HepG2 (cell line): ENCODE results near the gene PCBP4. TPM values are rescaled to one million over a fixed set of nuclear protein-coding genes. Genes with fewer than 3 reads are reported as not detected.

Experiments used
- BRF2 ChIP-seq: sonication (generic); formaldehyde crosslinking; IDR thresholded peaks from 2 replicates; pipeline ENCODE4 v1.8.1; 2022; ENCODE audit warnings: mild to moderate bottlenecking, missing genetic modification reagents
- DMTF1 ChIP-seq: sonication (generic); formaldehyde crosslinking; IDR thresholded peaks from 2 replicates; pipeline ENCODE4 v1.4.0; 2020; ENCODE audit warnings: mild to moderate bottlenecking, missing genetic modification reagents
- FOXP1 ChIP-seq, 2 experiments: fragments of 450-650 bp in 1 of 2; IDR thresholded peaks; 2 replicates each; pipeline ENCODE4 v1.6.1; 2017 to 2018; ENCODE audit warnings: antibody characterized with exemption in 1 of 2
- HMGXB4 ChIP-seq, 2 experiments: sonication (generic) in 1 of 2; formaldehyde crosslinking in 1 of 2; IDR thresholded peaks; 2 replicates each; pipeline versions ENCODE4 v1.4.0 to v1.6.1; 2018 to 2020; ENCODE audit warnings: missing genetic modification reagents in 2 of 2, borderline replicate concordance in 1 of 2, low read depth in 1 of 2, mild to moderate bottlenecking in 1 of 2, missing biosample characterization in 1 of 2
- HNRNPUL1 ChIP-seq: fragments of 200-400 bp; formaldehyde crosslinking; IDR thresholded peaks from 2 replicates; pipeline ENCODE4 v1.6.1; 2017; ENCODE audit warnings: low read depth, mild to moderate bottlenecking, low read length, moderate library complexity
- MAX ChIP-seq: IDR thresholded peaks from 2 replicates; pipeline ENCODE4 v1.6.1; 2012; ENCODE audit warnings: inconsistent platforms
- MAZ ChIP-seq, 2 experiments: sonication (generic) in 1 of 2; formaldehyde crosslinking in 1 of 2; IDR thresholded peaks; 2 replicates each; pipeline versions ENCODE4 v1.5.0 to v1.6.1; 2012 to 2020; ENCODE audit warnings: low read depth in 2 of 2, mild to moderate bottlenecking in 2 of 2, borderline replicate concordance in 1 of 2, improper control_type of control experiment in 1 of 2, low read length in 1 of 2, missing genetic modification reagents in 1 of 2, moderate library complexity in 1 of 2
- NR2F1 ChIP-seq, 2 experiments: fragments of 450-650 bp in 1 of 2; formaldehyde crosslinking in 1 of 2; IDR thresholded peaks; 2 replicates each; pipeline versions ENCODE4 v1.5.0 to v1.6.1; 2016 to 2020; ENCODE audit warnings: mild to moderate bottlenecking in 1 of 2, missing compliant biosample characterization in 1 of 2, missing genetic modification reagents in 1 of 2, moderate library complexity in 1 of 2
- PHF21A ChIP-seq: sonication (generic); formaldehyde crosslinking; IDR thresholded peaks from 2 replicates; pipeline ENCODE4 v1.5.0; 2020; ENCODE audit warnings: mild to moderate bottlenecking, missing genetic modification reagents
- SALL1 ChIP-seq: sonication (generic); formaldehyde crosslinking; IDR thresholded peaks from 2 replicates; pipeline ENCODE4 v1.8.0; 2022; ENCODE audit warnings: mild to moderate bottlenecking, missing genetic modification reagents
- SNRNP70 ChIP-seq: fragments of 200-400 bp; formaldehyde crosslinking; IDR thresholded peaks from 2 replicates; pipeline ENCODE4 v1.6.1; 2017; ENCODE audit warnings: mild to moderate bottlenecking, low read depth, low read length, moderate library complexity
- STAG1 ChIP-seq: sonication (generic); formaldehyde crosslinking; IDR thresholded peaks from 2 replicates; pipeline ENCODE4 v1.4.0; 2020; ENCODE audit warnings: missing genetic modification reagents
- ZBTB7B ChIP-seq: sonication (generic); formaldehyde crosslinking; IDR thresholded peaks from 2 replicates; pipeline ENCODE4 v1.4.0; 2020; ENCODE audit warnings: missing genetic modification reagents
- ZEB1 ChIP-seq: IDR thresholded peaks from 2 replicates; pipeline ENCODE4 v1.6.1; 2012; ENCODE audit warnings: mild to moderate bottlenecking, low read depth, inconsistent platforms; ENCODE audit not compliant: insufficient replicate concordance
- ZMYM3 ChIP-seq: sonication (generic); formaldehyde crosslinking; IDR thresholded peaks from 2 replicates; pipeline ENCODE4 v1.5.1; 2020; ENCODE audit warnings: mild to moderate bottlenecking, missing genetic modification reagents
- ZNF235 ChIP-seq: sonication (generic); formaldehyde crosslinking; IDR thresholded peaks from 2 replicates; pipeline ENCODE4 v1.8.1; 2023; ENCODE audit warnings: mild to moderate bottlenecking, missing genetic modification reagents, borderline replicate concordance
- ZNF292 ChIP-seq: sonication (generic); formaldehyde crosslinking; IDR thresholded peaks from 2 replicates; pipeline ENCODE4 v1.8.1; 2022; ENCODE audit warnings: mild to moderate bottlenecking, low read depth, missing genetic modification reagents, borderline replicate concordance
- ZNF296 ChIP-seq: sonication (generic); formaldehyde crosslinking; conservative IDR thresholded peaks from 2 replicates; pipeline ENCODE4 v1.5.0; 2020; ENCODE audit warnings: mild to moderate bottlenecking, missing genetic modification reagents
- ZNF629 ChIP-seq: sonication (generic); formaldehyde crosslinking; conservative IDR thresholded peaks from 2 replicates; pipeline ENCODE4 v1.5.0; 2020; ENCODE audit warnings: missing genetic modification reagents
- ZNF652 ChIP-seq: IDR thresholded peaks from 2 replicates; pipeline ENCODE4 v1.6.1; 2016; ENCODE audit warnings: low read depth, borderline replicate concordance
- ZNF672 ChIP-seq: sonication (generic); formaldehyde crosslinking; IDR thresholded peaks from 2 replicates; pipeline ENCODE4 v1.8.1; 2022; ENCODE audit warnings: missing genetic modification reagents
- ZNF781 ChIP-seq: sonication (generic); formaldehyde crosslinking; IDR thresholded peaks from 2 replicates; pipeline ENCODE4 v1.5.1; 2020; ENCODE audit warnings: borderline replicate concordance, mild to moderate bottlenecking, missing genetic modification reagents; ENCODE audit errors: not compliant biosample characterization
- polyA plus RNA-seq, 8 experiments: library from polyadenylated mRNA; depleted of rRNA in 3 of 8; stranded (reverse) in 7 of 8; unstranded in 1 of 8; fragments of >200 nt; fragmentation: Illumina TruSeq in 4 of 8; extraction: Trizol in 4 of 8; gene quantifications; 2 replicates each; pipeline versions ENCODE4 v1.2.1 to v1.2.3, GENCODE V29; 2011 to 2016; ENCODE audit warnings: low read depth in 4 of 8, missing spikeins in 1 of 8, mixed read lengths in 1 of 8; ENCODE audit not compliant: insufficient read depth in 1 of 8
- total RNA-seq, 5 experiments: library from RNA; depleted of rRNA; stranded (reverse); fragments of >200 nt; fragmentation: Illumina TruSeq; extraction: Trizol; gene quantifications; 2 replicates each; pipeline ENCODE4 v1.2.3, GENCODE V29; 2016; ENCODE audit warnings: low read depth in 1 of 5

Gene PCBP4
- total and polyA plus RNA-seq, 2 of the 13 experiments (the other 11 are each of a cell fraction or from before 2014, with no cell fraction given): 36.8 to 51.3 TPM

GRCh38 chr3:51982352-51982837, 15.1 kb upstream of the PCBP4 start (continued):
- TF ChIP-seq HNRNPUL1: no peak
- peak; percentile 57 for TF ChIP-seq STAG1 (CRISPR knock-in tag)
- 0 out of 2 replicates have a peak, but pooled peaks have one; percentile 21 for TF ChIP-seq ZNF235 (CRISPR knock-in tag)
- peak; percentile 76; the same call in 1 of the 2 replicates for TF ChIP-seq PHF21A (CRISPR knock-in tag)
- TF ChIP-seq NR2F1 (CRISPR knock-in tag; IDR thresholded peaks at IDR 0.05): peak; percentile 24 to 73; a peak in 1 of 4 replicates
- peak; percentile 81 for TF ChIP-seq SALL1 (CRISPR knock-in tag)
- 0 out of 2 replicates have a peak, but pooled peaks have one; percentile 36 for TF ChIP-seq MAZ (IDR thresholded peaks at IDR 0.05; ENCODE audit: borderline replicate concordance, low read depth, low read length)
- no peak for TF ChIP-seq MAZ (CRISPR knock-in tag; IDR thresholded peaks at IDR 0.05; ENCODE audit: low read depth)
- peak; percentile 81 for TF ChIP-seq ZEB1
- peak; percentile 53; the same call in 1 of the 2 replicates for TF ChIP-seq ZNF629 (CRISPR knock-in tag)
- TF ChIP-seq ZNF781 (CRISPR knock-in tag): no peak
- no peak for TF ChIP-seq ZNF672 (CRISPR knock-in tag)
- TF ChIP-seq ZNF652 (CRISPR knock-in tag): 0 out of 2 replicates have a peak, but pooled peaks have one; percentile 16
- TF ChIP-seq HMGXB4 (CRISPR knock-in tag; IDR thresholded peaks at IDR 0.05; ENCODE audit: borderline replicate concordance in 1 of 2, low read depth in 1 of 2): peak; percentile 89 to 98
- no peak for TF ChIP-seq BRF2
- peak; percentile 62 for TF ChIP-seq ZMYM3
- TF ChIP-seq SNRNP70: no peak
- 0 out of 2 replicates have a peak, but pooled peaks have one; percentile 39 for TF ChIP-seq ZNF292 (CRISPR knock-in tag)
- TF ChIP-seq ZNF296: peak; percentile 54; the same call in 1 of the 2 replicates
- peak; percentile 81 for TF ChIP-seq ZBTB7B (CRISPR knock-in tag)
- no peak for TF ChIP-seq FOXP1 (IDR thresholded peaks at IDR 0.05)
- 0 out of 2 replicates have a peak, but pooled peaks have one; percentile 38 for TF ChIP-seq FOXP1 (CRISPR knock-in tag; IDR thresholded peaks at IDR 0.05)
- peak; percentile 79 for TF ChIP-seq MAX
- no peak for TF ChIP-seq DMTF1 (CRISPR knock-in tag)
